ENCODE data around the gene LENG1. TPM values are rescaled to one million over a fixed set of nuclear protein-coding genes. Genes with fewer than 3 reads are reported as not detected.

The LENG1 gene
- total RNA-seq, 1 experiment from 2014 or later: 7.6 TPM

DNA sequence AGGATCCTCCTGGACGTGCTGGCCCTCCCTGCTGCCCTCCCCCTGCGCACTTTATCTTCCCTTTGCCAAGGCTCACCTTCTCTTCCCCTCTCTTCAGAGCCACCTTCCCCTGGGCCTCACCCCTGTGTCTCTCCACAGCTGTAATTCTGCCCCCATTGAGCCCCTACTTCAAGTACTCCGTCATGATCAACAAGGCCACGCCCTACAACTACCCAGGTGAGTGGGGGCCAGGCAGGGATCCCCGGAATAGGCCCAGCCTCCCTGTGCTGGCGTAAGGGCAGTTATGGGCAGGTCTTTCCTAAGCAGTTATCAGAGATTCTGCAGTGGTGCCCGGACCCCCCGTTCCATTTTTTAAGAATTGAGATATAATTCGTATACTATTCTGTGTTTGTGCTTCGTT is 53.7 kb downstream of the LENG1 start:
- ChIA-PET POLR2A (interaction anchor here (1.5 kb wide), 1 partner anchor 9 kb away, joined by 3 read pairs; no protein-coding TSS in a partner anchor), CTCF (no interaction called here), RAD21 (ENCODE audit: low non-redundant PET in 1 of 2, low total read pairs in 2 of 2, uncharacterized antibody in 2 of 2, unreplicated experiment in 2 of 2) (no interaction called here)
- H3K9ac ChIP-seq (ENCODE audit: low read length): no peak overlapping the region
- ATAC-seq (no peak), DNase-seq (ENCODE audit: low read depth, low spot score) (no peak)
- H3K36me3 ChIP-seq (ENCODE audit: control insufficient read depth in 1 of 2, insufficient read depth in 2 of 2, low read length in 2 of 2): peaks cover 27 to 28% of the 10 kb centered on the region in 2 experiments; a peak in 3 of 4 replicates
- no peaks in the 10 kb centered on the region for H3K9me2 ChIP-seq (ENCODE audit: insufficient read depth)
- H3K27me3 ChIP-seq (ENCODE audit: insufficient read depth, low read length): no peaks in the 10 kb centered on the region
- no peaks in the 10 kb centered on the region for H3K9me3 ChIP-seq (ENCODE audit: control insufficient read depth in 1 of 2, insufficient read depth in 1 of 2, low read depth in 1 of 2, low read length in 2 of 2)
- H3K27ac ChIP-seq (ENCODE audit: low read depth, low read length): no peak overlapping the region
- no peak overlapping the region for H3K4me3 ChIP-seq (replicated peaks in 1 of 2; ENCODE audit: low read depth in 1 of 2, low read length in 2 of 2)
- intact Hi-C loops (cut with micrococcal nuclease): no loop called here
- peaks cover 0 to 5% of the 10 kb centered on the region in 2 experiments; a peak in 1 of 4 replicates for H3K4me1 ChIP-seq (ENCODE audit: control insufficient read depth in 1 of 2, insufficient read depth in 2 of 2, low read length in 2 of 2)
- no peak overlapping the region for H2AFZ ChIP-seq (ENCODE audit: low read depth, low read length, poor library complexity, severe bottlenecking)
- no peaks in the 10 kb centered on the region for H4K20me1 ChIP-seq (ENCODE audit: insufficient read depth)
- BruUV-seq (replicated peaks): no TSS peak
- H3K79me2 ChIP-seq (ENCODE audit: insufficient read depth, low read length): peaks cover 34% of the 10 kb centered on the region
- H3K4me2 ChIP-seq (ENCODE audit: low read length): no peak overlapping the region
- TF ChIP-seq, protein P1, sequence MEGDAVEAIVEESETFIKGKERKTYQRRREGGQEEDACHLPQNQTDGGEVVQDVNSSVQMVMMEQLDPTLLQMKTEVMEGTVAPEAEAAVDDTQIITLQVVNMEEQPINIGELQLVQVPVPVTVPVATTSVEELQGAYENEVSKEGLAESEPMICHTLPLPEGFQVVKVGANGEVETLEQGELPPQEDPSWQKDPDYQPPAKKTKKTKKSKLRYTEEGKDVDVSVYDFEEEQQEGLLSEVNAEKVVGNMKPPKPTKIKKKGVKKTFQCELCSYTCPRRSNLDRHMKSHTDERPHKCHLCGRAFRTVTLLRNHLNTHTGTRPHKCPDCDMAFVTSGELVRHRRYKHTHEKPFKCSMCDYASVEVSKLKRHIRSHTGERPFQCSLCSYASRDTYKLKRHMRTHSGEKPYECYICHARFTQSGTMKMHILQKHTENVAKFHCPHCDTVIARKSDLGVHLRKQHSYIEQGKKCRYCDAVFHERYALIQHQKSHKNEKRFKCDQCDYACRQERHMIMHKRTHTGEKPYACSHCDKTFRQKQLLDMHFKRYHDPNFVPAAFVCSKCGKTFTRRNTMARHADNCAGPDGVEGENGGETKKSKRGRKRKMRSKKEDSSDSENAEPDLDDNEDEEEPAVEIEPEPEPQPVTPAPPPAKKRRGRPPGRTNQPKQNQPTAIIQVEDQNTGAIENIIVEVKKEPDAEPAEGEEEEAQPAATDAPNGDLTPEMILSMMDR (IDR thresholded peaks at IDR 0.05 in 2 of 3, conservative IDR thresholded peaks at IDR 0.05 in 1 of 3; ENCODE audit: borderline replicate concordance in 1 of 3, insufficient read depth in 1 of 3, low read depth in 2 of 3, low read length in 2 of 3): no peak

Other genes with a start within 250 kb of the LENG1 start
- gene CACNG8, start 196.8 kb downstream of the LENG1 start, total RNA-seq (2021; ENCODE audit: unreplicated experiment): 0.93 TPM
- gene CACNG6, start 168.1 kb downstream of the LENG1 start, total RNA-seq (2021; ENCODE audit: unreplicated experiment): 0.15 TPM
- gene VSTM1, start 95.8 kb downstream of the LENG1 start, total RNA-seq (2021; ENCODE audit: unreplicated experiment): not detected
- gene TARM1, start 78.4 kb downstream of the LENG1 start, total RNA-seq (2021; ENCODE audit: unreplicated experiment): not detected
- gene OSCAR, start 58.9 kb downstream of the LENG1 start, total RNA-seq (2021; ENCODE audit: unreplicated experiment): 0.59 TPM
- 149 TPM for gene NDUFA3, start 56.9 kb downstream of the LENG1 start, total RNA-seq (2021; ENCODE audit: unreplicated experiment)
- gene TFPT, start 44.1 kb downstream of the LENG1 start, total RNA-seq (2021; ENCODE audit: unreplicated experiment): 7.1 TPM
- 99.0 TPM for gene PRPF31, start 44.0 kb downstream of the LENG1 start, total RNA-seq (2021; ENCODE audit: unreplicated experiment)
- 76.7 TPM for gene CNOT3, start 22.0 kb downstream of the LENG1 start, total RNA-seq (2021; ENCODE audit: unreplicated experiment)
- 60.3 TPM for gene TMC4, start 13.4 kb upstream of the LENG1 start, total RNA-seq (2021; ENCODE audit: unreplicated experiment)
- 113 TPM for gene MBOAT7, start 29.9 kb upstream of the LENG1 start, total RNA-seq (2021; ENCODE audit: unreplicated experiment)
- gene TSEN34, start 31.6 kb upstream of the LENG1 start, total RNA-seq (2021; ENCODE audit: unreplicated experiment): 99.9 TPM
- 1,666 TPM for gene RPS9, start 41.1 kb upstream of the LENG1 start, total RNA-seq (2021; ENCODE audit: unreplicated experiment)
- 0.12 TPM for gene LILRB3, start 63.3 kb upstream of the LENG1 start, total RNA-seq (2021; ENCODE audit: unreplicated experiment)
- gene LILRA6, start 83.1 kb upstream of the LENG1 start, total RNA-seq (2021; ENCODE audit: unreplicated experiment): not detected
- gene LILRB5, start 97.6 kb upstream of the LENG1 start, total RNA-seq (2021; ENCODE audit: unreplicated experiment): not detected
- not detected for gene LILRB2, start 121.4 kb upstream of the LENG1 start, total RNA-seq (2021; ENCODE audit: unreplicated experiment)
- not detected for gene LILRA5, start 153.4 kb upstream of the LENG1 start, total RNA-seq (2021; ENCODE audit: unreplicated experiment)
- gene LILRA4, start 179.4 kb upstream of the LENG1 start, total RNA-seq (2021; ENCODE audit: unreplicated experiment): not detected
- gene LAIR1, start 205.2 kb upstream of the LENG1 start, total RNA-seq (2021; ENCODE audit: unreplicated experiment): 0.89 TPM

Data from HCT116 (cell line).